Glomerular endothelial cell (primary cell): ENCODE measurements around the gene ZSCAN23. TPM values are rescaled to one million over a fixed set of nuclear protein-coding genes. Genes with fewer than 3 reads are reported as not detected.

Experiments used
- DNase-seq: peaks from one replicate; pipeline ENCODE4 v3.0.0-alpha.2; 2011; ENCODE audit warnings: low read depth, low spot score; ENCODE audit errors: extremely low read depth
- total RNA-seq: library from RNA; depleted of rRNA; stranded (reverse); fragments of >200 nt; gene quantifications from 2 replicates; pipeline ENCODE4 v1.2.3, GENCODE V29; 2015

Gene ZSCAN23
- total RNA-seq, 1 donor from 2014 or later, result 2.0 TPM

- DNase-seq, result peak; percentile 68
Measured at GRCh38 chr6:28383235-28384142, 59.8 kb downstream of the ZSCAN23 start.

Other genes starting within 250 kb of the ZSCAN23 start
- gene ZSCAN9, start 218.2 kb downstream of the ZSCAN23 start, total RNA-seq, result 7.1 and 18.6 TPM in 2 replicates
- gene ZKSCAN4, start 191.2 kb downstream of the ZSCAN23 start, total RNA-seq, result 3.9 and 4.0 TPM in 2 replicates
- gene NKAPL, start 184.2 kb downstream of the ZSCAN23 start, total RNA-seq, result 0.99 and 2.8 TPM in 2 replicates
- gene ZSCAN26, start 176.3 kb downstream of the ZSCAN23 start, total RNA-seq, result 9.7 and 11.1 TPM in 2 replicates
- gene PGBD1, start 161.9 kb downstream of the ZSCAN23 start, total RNA-seq, result 7.5 and 9.1 TPM in 2 replicates
- 16.9 and 19.7 TPM in 2 replicates for gene ZSCAN31, start 107.3 kb downstream of the ZSCAN23 start, total RNA-seq
- gene ZKSCAN3, start 93.5 kb downstream of the ZSCAN23 start, total RNA-seq, result 4.6 and 5.7 TPM in 2 replicates
- 2.5 and 4.8 TPM in 2 replicates for gene ZSCAN12, start 43.7 kb downstream of the ZSCAN23 start, total RNA-seq
- gene GPX6, start 72.3 kb upstream of the ZSCAN23 start, total RNA-seq, result not detected in 2 replicates
- gene GPX5, start 82.4 kb upstream of the ZSCAN23 start, total RNA-seq, result not detected in 2 replicates